OCI-LY1 (cell line): ENCODE results near the gene RAB3IP.

Experiments
- H2AFZ ChIP-seq: fragments of 200-600 bp; sonication (generic), shearing (Covaris generic); 2 replicates; pipeline ENCODE4 v1.6.0; 2014; ENCODE audit warnings: antibody characterized with exemption, mild to moderate bottlenecking, low read length
- H3F3A ChIP-seq: fragments of 200-600 bp; sonication (generic), shearing (Covaris generic); 2 replicates; pipeline ENCODE4 v1.6.0; 2014; ENCODE audit warnings: mild to moderate bottlenecking, antibody characterized with exemption, low read length, moderate library complexity; ENCODE audit not compliant: insufficient read depth
- H3K27ac ChIP-seq: fragments of 200-600 bp; sonication (generic); 2 replicates; pipeline ENCODE4 v1.5.1; 2014; ENCODE audit warnings: low read length, mixed run types, mild to moderate bottlenecking, low read depth; ENCODE audit not compliant: poor library complexity, severe bottlenecking
- H3K27me3 ChIP-seq: fragments of 200-600 bp; sonication (generic); 2 replicates; pipeline ENCODE4 v1.6.0; 2014; ENCODE audit warnings: antibody characterized with exemption, mild to moderate bottlenecking, low read length, moderate library complexity; ENCODE audit not compliant: insufficient read depth
- H3K36me3 ChIP-seq: fragments of 200-600 bp; sonication (generic); 2 replicates; pipeline ENCODE4 v1.6.1; 2014; ENCODE audit warnings: mild to moderate bottlenecking, antibody characterized with exemption, low read length, moderate library complexity, mixed read lengths; ENCODE audit not compliant: insufficient read depth
- H3K4me1 ChIP-seq: fragments of 200-600 bp; sonication (generic); 2 replicates; pipeline ENCODE4 v1.5.1; 2014; ENCODE audit warnings: mild to moderate bottlenecking, low read length, moderate library complexity; ENCODE audit not compliant: insufficient read depth, severe bottlenecking
- H3K4me2 ChIP-seq: fragments of 200-600 bp; sonication (generic), shearing (Covaris generic); 2 replicates; pipeline ENCODE4 v1.6.1; 2014; ENCODE audit warnings: low read length
- H3K4me3 ChIP-seq: fragments of 200-600 bp; sonication (generic); 2 replicates; pipeline ENCODE4 v1.5.1; 2014; ENCODE audit warnings: low read length, low read depth, mild to moderate bottlenecking, mixed read lengths; ENCODE audit not compliant: poor library complexity, severe bottlenecking
- H3K79me2 ChIP-seq: fragments of 200-600 bp; shearing (Covaris generic); 2 replicates; pipeline ENCODE4 v1.6.1; 2016; ENCODE audit warnings: mixed run types, low read length, mixed read lengths; ENCODE audit not compliant: insufficient read depth
- H3K9ac ChIP-seq: fragments of 200-600 bp; sonication (generic), shearing (Covaris generic); 2 replicates; pipeline ENCODE4 v1.6.1; 2014; ENCODE audit warnings: mild to moderate bottlenecking, low read length, mixed read lengths
- H3K9me2 ChIP-seq: fragments of 200-600 bp; sonication (generic), shearing (Covaris generic); 2 replicates; pipeline ENCODE4 v1.6.1; 2014; ENCODE audit warnings: low read depth, mild to moderate bottlenecking, low read length, mixed read lengths
- H3K9me3 ChIP-seq: fragments of 200-600 bp; shearing (Covaris generic); 2 replicates; pipeline ENCODE4 v1.6.1; 2014; ENCODE audit warnings: low read length, mixed read lengths
- H4K20me1 ChIP-seq: fragments of 200-600 bp; sonication (generic), shearing (Covaris generic); 2 replicates; pipeline ENCODE4 v1.6.0; 2016; ENCODE audit warnings: mild to moderate bottlenecking, low read length; ENCODE audit not compliant: insufficient read depth
- CTCF ChIP-seq: fragments of 200-600 bp; sonication (generic), shearing (Covaris generic); IDR thresholded peaks from 2 replicates; pipeline ENCODE4 v1.5.1; 2017; ENCODE audit warnings: mild to moderate bottlenecking, antibody characterized with exemption, low read length, moderate library complexity, mixed read lengths
- EZH2 ChIP-seq: fragments of 200-600 bp; sonication (generic), shearing (Covaris generic); IDR thresholded peaks from 2 replicates; pipeline ENCODE4 v1.8.0; 2017; ENCODE audit warnings: borderline replicate concordance, mixed run types, mild to moderate bottlenecking, antibody characterized with exemption, low read length, moderate library complexity, mixed read lengths

The RAB3IP gene

GRCh38 chr12:69779928-69780327, 41.3 kb downstream of the RAB3IP start:
- H3K4me1 ChIP-seq: no peaks in the 10 kb centered on the region
- TF ChIP-seq CTCF (peak; percentile 85), EZH2 (no peak)
- no peaks in the 10 kb centered on the region for H3K9me3 ChIP-seq
- H3K27me3 ChIP-seq: no peaks in the 10 kb centered on the region
- H2AFZ ChIP-seq: no peak overlapping the region
- no peak overlapping the region for H3K27ac ChIP-seq
- no peaks in the 10 kb centered on the region for H3K9me2 ChIP-seq
- H3K36me3 ChIP-seq: peaks cover 16% of the 10 kb centered on the region; the same call in 1 of the 2 replicates
- no peak overlapping the region for H3K9ac ChIP-seq
- no peak overlapping the region for H3K4me2 ChIP-seq
- no peaks in the 10 kb centered on the region for H3K79me2 ChIP-seq
- no peak overlapping the region for H3K4me3 ChIP-seq
- H4K20me1 ChIP-seq: no peaks in the 10 kb centered on the region
- H3F3A ChIP-seq: no peaks in the 10 kb centered on the region

GRCh38 chr12:69783365-69783764, 44.7 kb downstream of the RAB3IP start:
- no peaks in the 10 kb centered on the region for H3K27me3 ChIP-seq
- no peak overlapping the region for H3K4me2 ChIP-seq
- TF ChIP-seq CTCF: no peak
- no peaks in the 10 kb centered on the region for H4K20me1 ChIP-seq
- no peaks in the 10 kb centered on the region for H3F3A ChIP-seq
- H3K9me2 ChIP-seq: no peaks in the 10 kb centered on the region
- H3K9me3 ChIP-seq: no peaks in the 10 kb centered on the region
- H3K9ac ChIP-seq: no peak overlapping the region
- H3K36me3 ChIP-seq: peaks cover 35% of the 10 kb centered on the region
- H2AFZ ChIP-seq: no peak overlapping the region
- H3K27ac ChIP-seq: no peak overlapping the region
- no peak overlapping the region for H3K4me3 ChIP-seq
- H3K79me2 ChIP-seq: no peaks in the 10 kb centered on the region
- H3K4me1 ChIP-seq: no peaks in the 10 kb centered on the region

- Histone ChIP-seq H2AFZ (no peak overlapping the region), H3K4me3 (no peak overlapping the region), H3K27me3 (no peaks in the 10 kb centered on the region), H3K79me2 (no peaks in the 10 kb centered on the region), H3K4me2 (no peak overlapping the region), H3K9me3 (peaks cover 5% of the 10 kb centered on the region), H3K36me3 (peaks cover 23% of the 10 kb centered on the region), H3K27ac (no peak overlapping the region), H3F3A (no peaks in the 10 kb centered on the region), H3K4me1 (no peaks in the 10 kb centered on the region), H3K9ac (no peak overlapping the region), H3K9me2 (no peaks in the 10 kb centered on the region), H4K20me1 (no peaks in the 10 kb centered on the region)
- TF ChIP-seq CTCF: no peak
- no peak for TF ChIP-seq EZH2
Observed at GRCh38 chr12:69789351-69789750, 50.7 kb downstream of the RAB3IP start.
